Hypothalamus (tissue), 51 donors: ENCODE results near the gene FAM193A.
"Not testable (repeated sequence)": the region's sequence is repeated elsewhere in the genome, so short reads cannot be mapped to it uniquely, and the experiment has no call there.

Experiments used
- DNase-seq, 51 donors: peaks; one replicate each; lab custom pipeline; 2025; lab: John Stamatoyannopoulos, UW

The FAM193A gene

GRCh38 chr4:2512396-2513135 is 23.9 kb upstream of the FAM193A start:
- no peak for DNase-seq

- DNase-seq, result not testable (repeated sequence)
These were observed 22.3 kb upstream of the FAM193A start for GRCh38 chr4:2514193-2514592.

- DNase-seq, result not testable (repeated sequence)
These were observed 21.5 kb upstream of the FAM193A start for GRCh38 chr4:2514944-2515343.

- peak in 1 of 51 donors; percentile 10 for DNase-seq
These were observed 20.5 kb upstream of the FAM193A start for GRCh38 chr4:2515830-2516550.

GRCh38 chr4:2516635-2517034 is 19.8 kb upstream of the FAM193A start:
- no peak for DNase-seq

GRCh38 chr4:2526559-2526958 is 9.9 kb upstream of the FAM193A start:
- DNase-seq, result no peak

- DNase-seq, result peak in 1 of 51 donors; percentile 37
These were observed 1.5 kb upstream of the FAM193A start for GRCh38 chr4:2534904-2535375.

- DNase-seq, result peak in 43 of 51 donors; percentile 15 to 85 (median 56)
These were observed 863 bp upstream of the FAM193A start for GRCh38 chr4:2535376-2536192.

- DNase-seq, result peak in 23 of 51 donors; percentile 5 to 60 (median 35)
These were observed 774 bp downstream of the FAM193A start for GRCh38 chr4:2537011-2537830.

GRCh38 chr4:2543580-2544191 is 7.2 kb downstream of the FAM193A start:
- DNase-seq, result not testable (repeated sequence)

GRCh38 chr4:2545321-2546013 is 9.0 kb downstream of the FAM193A start:
- no peak for DNase-seq

GRCh38 chr4:2546286-2546823 is 9.9 kb downstream of the FAM193A start:
- no peak for DNase-seq

- DNase-seq, result peak in 1 of 51 donors; percentile 1
These were observed 10.7 kb downstream of the FAM193A start for GRCh38 chr4:2546961-2547691.

GRCh38 chr4:2551118-2551517 is 14.7 kb downstream of the FAM193A start:
- DNase-seq, result no peak

GRCh38 chr4:2552806-2553205 is 16.4 kb downstream of the FAM193A start:
- no peak for DNase-seq

GRCh38 chr4:2558301-2558700 is 21.9 kb downstream of the FAM193A start:
- no peak for DNase-seq

- no peak for DNase-seq
These were observed 23.7 kb downstream of the FAM193A start for GRCh38 chr4:2560167-2560566.

GRCh38 chr4:2565533-2565932 is 29.1 kb downstream of the FAM193A start:
- DNase-seq, result no peak
